ENCODE measurements around the gene MERTK. TPM values are rescaled to one million over a fixed set of nuclear protein-coding genes. Genes with fewer than 3 reads are reported as not detected.

The MERTK gene
- total and polyA plus RNA-seq, 12 donors: 23.3 to 152 (median 75.3) TPM

GRCh38 chr2:112008910-112009485, 110.6 kb downstream of the MERTK start:
- Histone ChIP-seq H3K4me1 (replicated peaks in 1 of 2) (peaks cover 4 to 14% of the 10 kb centered on the region in 2 donors), H3K27ac (no peak overlapping the region), H3K27me3 (no peaks in the 10 kb centered on the region), H3K4me3 (no peak overlapping the region), H3K36me3 (replicated peaks in 1 of 2) (peaks cover 0 to 68% of the 10 kb centered on the region in 2 donors), H3K9me3 (replicated peaks in 1 of 3) (no peaks in the 10 kb centered on the region)
- no peak for DNase-seq
- TF ChIP-seq, protein P1, sequence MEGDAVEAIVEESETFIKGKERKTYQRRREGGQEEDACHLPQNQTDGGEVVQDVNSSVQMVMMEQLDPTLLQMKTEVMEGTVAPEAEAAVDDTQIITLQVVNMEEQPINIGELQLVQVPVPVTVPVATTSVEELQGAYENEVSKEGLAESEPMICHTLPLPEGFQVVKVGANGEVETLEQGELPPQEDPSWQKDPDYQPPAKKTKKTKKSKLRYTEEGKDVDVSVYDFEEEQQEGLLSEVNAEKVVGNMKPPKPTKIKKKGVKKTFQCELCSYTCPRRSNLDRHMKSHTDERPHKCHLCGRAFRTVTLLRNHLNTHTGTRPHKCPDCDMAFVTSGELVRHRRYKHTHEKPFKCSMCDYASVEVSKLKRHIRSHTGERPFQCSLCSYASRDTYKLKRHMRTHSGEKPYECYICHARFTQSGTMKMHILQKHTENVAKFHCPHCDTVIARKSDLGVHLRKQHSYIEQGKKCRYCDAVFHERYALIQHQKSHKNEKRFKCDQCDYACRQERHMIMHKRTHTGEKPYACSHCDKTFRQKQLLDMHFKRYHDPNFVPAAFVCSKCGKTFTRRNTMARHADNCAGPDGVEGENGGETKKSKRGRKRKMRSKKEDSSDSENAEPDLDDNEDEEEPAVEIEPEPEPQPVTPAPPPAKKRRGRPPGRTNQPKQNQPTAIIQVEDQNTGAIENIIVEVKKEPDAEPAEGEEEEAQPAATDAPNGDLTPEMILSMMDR (IDR thresholded peaks at IDR 0.05): no peak
- no peak for TF ChIP-seq POLR2A (IDR thresholded peaks at IDR 0.05)
- intact Hi-C loops (cut with DNase I): no loop called here
- 81 to 85% (median 83%) methylated on average over 2 of the region's 2 CpGs for WGBS, 4 donors

GRCh38 chr2:112010751-112011150, 112.3 kb downstream of the MERTK start:
- Histone ChIP-seq H3K27ac (no peak overlapping the region), H3K9me3 (replicated peaks in 1 of 3) (no peaks in the 10 kb centered on the region), H3K36me3 (replicated peaks in 1 of 2) (peaks cover 0 to 61% of the 10 kb centered on the region in 2 donors), H3K4me1 (replicated peaks in 1 of 2) (peaks cover 2 to 14% of the 10 kb centered on the region in 2 donors), H3K27me3 (no peaks in the 10 kb centered on the region), H3K4me3 (no peak overlapping the region)
- DNase-seq: peak in 1 of 7 donors; percentile 14
- intact Hi-C loops (cut with DNase I): no loop called here
- WGBS, 4 donors: 63 to 83% (median 77%) methylated on average over 7 to 10 of the region's 10 CpGs
- TF ChIP-seq, protein P1 (IDR thresholded peaks at IDR 0.05): no peak
- TF ChIP-seq POLR2A (IDR thresholded peaks at IDR 0.05): no peak

GRCh38 chr2:112012556-112012955, 114.1 kb downstream of the MERTK start:
- Histone ChIP-seq H3K4me1 (replicated peaks in 1 of 2) (peaks cover 0 to 13% of the 10 kb centered on the region in 2 donors), H3K27ac (no peak overlapping the region), H3K36me3 (replicated peaks in 1 of 2) (peaks cover 0 to 66% of the 10 kb centered on the region in 2 donors), H3K4me3 (no peak overlapping the region), H3K9me3 (replicated peaks in 1 of 3) (no peaks in the 10 kb centered on the region), H3K27me3 (no peaks in the 10 kb centered on the region)
- TF ChIP-seq, protein P1 (IDR thresholded peaks at IDR 0.05): no peak
- TF ChIP-seq POLR2A (IDR thresholded peaks at IDR 0.05): no peak
- intact Hi-C loops (cut with DNase I): no loop called here
- no peak for DNase-seq
- 62 to 88% (median 78%) methylated on average over 4 to 5 of the region's 5 CpGs for WGBS, 4 donors

DNA sequence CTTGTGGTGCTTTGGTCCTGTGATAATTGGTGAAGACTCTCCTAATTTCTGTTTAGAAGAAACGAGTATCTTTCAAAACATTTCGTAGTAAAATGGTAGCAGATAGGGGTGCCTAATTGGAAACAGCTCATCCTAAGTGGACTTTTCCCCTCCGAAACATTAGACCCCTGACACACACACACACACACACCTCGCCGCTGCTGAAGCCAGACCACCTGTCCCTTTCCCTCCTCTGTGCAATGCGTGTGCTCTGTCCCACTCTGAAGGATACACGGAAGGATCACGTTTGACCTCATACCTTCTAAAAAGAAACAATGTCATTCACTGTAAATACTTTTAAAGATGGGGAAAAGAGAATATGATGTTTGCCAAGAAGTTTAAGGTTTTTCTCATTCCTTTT, 120.4 kb downstream of the MERTK start:
- DNase-seq: no peak
- WGBS, 4 donors: 89 to 94% (median 91%) methylated on average over 8 of the region's 8 CpGs
- no peaks in the 10 kb centered on the region for H3K27me3 ChIP-seq
- TF ChIP-seq, protein P1 (IDR thresholded peaks at IDR 0.05): no peak
- TF ChIP-seq POLR2A (IDR thresholded peaks at IDR 0.05): no peak
- no peaks in the 10 kb centered on the region for H3K9me3 ChIP-seq (replicated peaks in 1 of 3)
- no peak overlapping the region for H3K27ac ChIP-seq
- intact Hi-C loops (cut with DNase I): no loop called here
- peaks cover 0 to 33% of the 10 kb centered on the region in 2 donors for H3K4me1 ChIP-seq (replicated peaks in 1 of 2)
- peaks cover 0 to 37% of the 10 kb centered on the region in 2 donors for H3K36me3 ChIP-seq (replicated peaks in 1 of 2)
- H3K4me3 ChIP-seq: no peak overlapping the region
